ENCODE results near the gene PPME1. TPM values are rescaled to one million over a fixed set of nuclear protein-coding genes. Genes with fewer than 3 reads are reported as not detected.

The PPME1 gene
- total RNA-seq, 1 donor from 2014 or later: 46.8 TPM

- no peak overlapping the region for H3K4me3 ChIP-seq (ENCODE audit: low read depth, low read length)
- no peak for TF ChIP-seq CTCF (conservative IDR thresholded peaks at IDR 0.05; ENCODE audit: low read depth, low read length)
- no peak for DNase-seq (ENCODE audit: low read depth)
Observed at GRCh38 chr11:74162681-74163467, 8.2 kb upstream of the PPME1 start.

- no peak for TF ChIP-seq CTCF (conservative IDR thresholded peaks at IDR 0.05; ENCODE audit: low read depth, low read length)
- no peak overlapping the region for H3K4me3 ChIP-seq (ENCODE audit: low read depth, low read length)
- DNase-seq (ENCODE audit: low read depth): no peak
Observed at GRCh38 chr11:74168838-74169237, 2.3 kb upstream of the PPME1 start.

GRCh38 chr11:74169738-74170458 lies 1.2 kb upstream of the PPME1 start:
- TF ChIP-seq CTCF (conservative IDR thresholded peaks at IDR 0.05; ENCODE audit: low read depth, low read length): no peak

GRCh38 chr11:74171630-74171968 lies 510 bp downstream of the PPME1 start:
- peak overlapping the region; percentile 72 for H3K4me3 ChIP-seq (ENCODE audit: low read depth, low read length)
- DNase-seq (ENCODE audit: low read depth): no peak
- no peak for TF ChIP-seq CTCF (conservative IDR thresholded peaks at IDR 0.05; ENCODE audit: low read depth, low read length)

More at GRCh38 chr11:74169738-74170458, 1.2 kb upstream of the PPME1 start:
- H3K4me3 ChIP-seq (ENCODE audit: low read depth, low read length): peak overlapping the region; percentile 72
- DNase-seq (ENCODE audit: low read depth): no peak

- DNase-seq (ENCODE audit: low read depth): no peak
- peak overlapping the region; percentile 72 for H3K4me3 ChIP-seq (ENCODE audit: low read depth, low read length)
- no peak for TF ChIP-seq CTCF (conservative IDR thresholded peaks at IDR 0.05; ENCODE audit: low read depth, low read length)
Observed at GRCh38 chr11:74171997-74172396, 908 bp downstream of the PPME1 start.

- no peak for DNase-seq (ENCODE audit: low read depth)
- no peak overlapping the region for H3K4me3 ChIP-seq (ENCODE audit: low read depth, low read length)
- TF ChIP-seq CTCF (conservative IDR thresholded peaks at IDR 0.05; ENCODE audit: low read depth, low read length): no peak
Observed at GRCh38 chr11:74175920-74176319, 4.8 kb downstream of the PPME1 start.
